HG03575 (cell line): Measurements from ENCODE around the gene GCC1.
"Not testable (repeated sequence)": the region's sequence is repeated elsewhere in the genome, so short reads cannot be mapped to it uniquely, and the experiment has no call there.

Experiments used
- ATAC-seq: cut with Tn5 transposase; IDR thresholded peaks from one replicate; pipeline ENCODE4 v1.9.1; 2021; ENCODE audit not compliant: unreplicated experiment, insufficient number of reproducible peaks, low FRiP score; ENCODE audit errors: extremely low read depth

Gene GCC1

GRCh38 chr7:127550247-127550646 is 35.1 kb downstream of the GCC1 start:
- ATAC-seq, result no peak

- ATAC-seq, result no peak
Measured at GRCh38 chr7:127546313-127546712, 39.1 kb downstream of the GCC1 start.

- ATAC-seq, result no peak
Measured at GRCh38 chr7:127541548-127541947, 43.8 kb downstream of the GCC1 start.

DNA sequence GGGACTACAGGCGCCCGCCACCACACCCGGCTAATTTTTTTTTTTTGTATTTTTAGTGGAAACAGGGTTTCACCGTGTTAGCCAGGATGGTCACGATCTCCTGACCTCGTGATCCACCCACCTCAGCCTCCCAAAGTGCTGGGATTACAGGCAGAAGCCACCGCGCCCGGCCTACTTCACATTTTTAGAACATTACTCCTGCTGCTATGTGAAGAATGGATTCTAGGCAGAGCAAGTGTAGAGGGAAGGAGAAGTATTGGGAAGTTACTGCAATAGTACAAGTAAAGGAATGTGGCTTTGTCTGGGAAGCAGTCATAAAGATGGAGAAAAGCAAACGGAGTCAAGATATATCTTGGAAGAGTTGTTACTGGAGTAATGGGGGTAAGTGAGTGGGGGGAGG is 44.9 kb downstream of the GCC1 start:
- not testable (repeated sequence) for ATAC-seq

- no peak for ATAC-seq
Measured at GRCh38 chr7:127539116-127539515, 46.3 kb downstream of the GCC1 start.

DNA sequence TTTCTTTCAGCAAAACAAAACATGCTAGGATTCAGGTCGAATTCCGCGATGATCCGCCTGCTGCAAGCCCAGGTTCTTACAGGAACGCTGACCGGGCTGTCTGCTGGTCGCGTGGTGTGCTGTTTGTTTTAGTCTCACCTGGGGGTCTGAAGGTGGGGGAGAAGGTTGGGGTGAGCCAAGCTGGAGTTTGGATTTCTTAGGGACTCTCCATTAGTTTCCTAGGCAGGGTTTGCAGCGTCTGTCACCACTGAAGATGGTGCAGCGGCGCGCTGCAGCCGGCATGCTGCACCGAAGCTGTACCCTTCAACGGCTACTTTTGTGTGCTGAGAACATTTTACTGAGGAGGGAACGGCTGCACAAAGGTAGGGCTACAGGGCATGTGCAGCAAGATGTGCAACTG is 48.7 kb downstream of the GCC1 start:
- ATAC-seq, result no peak

GRCh38 chr7:127536394-127536691 is 49.1 kb downstream of the GCC1 start:
- ATAC-seq, result no peak

DNA sequence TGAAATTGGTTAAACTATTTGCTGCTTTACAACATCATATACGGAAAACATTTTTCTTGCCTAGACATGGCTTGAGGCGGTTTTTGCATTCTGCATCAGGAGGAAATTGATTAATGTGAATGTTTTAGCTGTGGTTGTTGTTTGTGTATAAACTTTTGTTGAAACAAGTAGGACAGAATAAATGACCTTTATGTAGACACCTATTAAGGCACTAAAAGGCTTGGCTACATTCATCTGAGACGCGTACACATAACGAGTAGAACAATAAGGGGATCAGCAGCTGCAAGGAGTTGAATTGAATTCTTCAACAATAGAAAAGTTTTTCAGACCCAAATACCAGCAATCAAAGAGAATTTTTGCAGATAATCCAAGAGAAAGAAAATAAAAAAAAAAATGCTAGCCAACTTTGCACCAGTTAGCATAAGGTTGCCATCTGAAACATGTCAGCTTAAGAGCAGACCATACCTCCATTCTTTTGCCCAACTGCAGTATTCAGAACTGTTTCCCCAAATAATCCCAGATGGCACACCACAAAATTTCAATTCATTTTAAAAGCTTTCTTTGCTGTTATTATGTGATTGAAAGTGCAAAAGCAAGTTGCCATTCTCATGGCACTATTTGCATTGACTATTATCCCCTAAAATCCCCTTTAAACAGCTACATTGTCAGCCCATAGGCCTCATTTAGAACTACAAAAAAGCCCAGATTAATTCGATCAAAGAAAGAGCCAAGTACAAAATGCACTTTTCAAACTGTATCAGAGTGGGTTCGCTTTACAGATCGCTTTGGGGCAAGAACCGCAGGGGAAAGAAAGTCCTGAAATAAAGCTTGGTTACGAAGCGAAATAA is 49.6 kb downstream of the GCC1 start:
- no peak for ATAC-seq

DNA sequence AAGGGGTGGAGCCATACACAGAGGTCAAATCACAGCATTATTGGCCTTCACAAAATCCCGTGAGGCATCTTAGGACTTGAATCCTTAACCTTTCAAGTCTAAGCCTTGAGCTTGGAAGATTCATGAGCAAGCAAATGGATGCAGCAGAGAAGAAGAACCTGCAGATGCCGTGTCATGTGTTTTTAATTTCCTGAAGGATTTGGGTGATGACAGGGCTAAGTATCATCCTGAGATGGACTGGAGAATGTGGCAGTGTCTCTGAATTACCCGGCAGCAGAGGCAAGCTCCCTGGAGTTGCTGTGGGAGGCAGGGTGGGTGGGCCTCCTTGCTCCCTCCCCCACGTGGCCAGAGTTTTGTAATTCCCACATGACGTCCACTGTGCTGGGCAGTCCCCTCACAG is 50.8 kb downstream of the GCC1 start:
- ATAC-seq, result no peak

GRCh38 chr7:127532736-127533135 is 52.7 kb downstream of the GCC1 start:
- no peak for ATAC-seq

GRCh38 chr7:127532151-127532550 is 53.2 kb downstream of the GCC1 start:
- no peak for ATAC-seq
